BLaER1 treated with 17β-estradiol and CSF1 and Interleukin-3, amounts not matched to agents 10 nM and 100 nM (cell line): ENCODE data around the gene NFKBIE.
"Not testable (repeated sequence)": the region's sequence is repeated elsewhere in the genome, so short reads cannot be mapped to it uniquely, and the experiment has no call there.

ENCODE experiments used
- H3K27ac ChIP-seq, 11 experiments: shearing (Covaris generic); formaldehyde crosslinking; 2 replicates each; pipeline ENCODE4 v1.8.1; 2022
- H3K27me3 ChIP-seq, 11 experiments: shearing (Covaris generic); formaldehyde crosslinking; 2 replicates each; pipeline ENCODE4 v1.8.1; 2022
- H3K36me3 ChIP-seq, 11 experiments: shearing (Covaris generic); formaldehyde crosslinking; 2 replicates each; pipeline ENCODE4 v1.8.1; 2022
- H3K4me1 ChIP-seq, 10 experiments: shearing (Covaris generic); formaldehyde crosslinking; 2 replicates each; pipeline ENCODE4 v1.8.1; 2022
- H3K4me2 ChIP-seq, 11 experiments: shearing (Covaris generic); formaldehyde crosslinking; 2 replicates each; pipeline ENCODE4 v1.8.1; 2022
- H3K4me3 ChIP-seq, 10 experiments: shearing (Covaris generic); formaldehyde crosslinking; 2 replicates each; pipeline ENCODE4 v1.8.1; 2022
- H3K9ac ChIP-seq, 11 experiments: shearing (Covaris generic); formaldehyde crosslinking; 2 replicates each; pipeline ENCODE4 v1.8.1; 2022
- H3K9me3 ChIP-seq, 11 experiments: shearing (Covaris generic); formaldehyde crosslinking; replicated peaks in 1 of 11; 2 replicates each; pipeline ENCODE4 v1.8.1; 2022
- H4K20me1 ChIP-seq, 11 experiments: shearing (Covaris generic); formaldehyde crosslinking; 2 replicates each; pipeline ENCODE4 v1.8.1; 2022
- Cebpa-rat ChIP-seq, 11 experiments: shearing (Covaris generic); IDR thresholded peaks; 2 replicates each; pipeline ENCODE4 v1.8.1; 2022

The NFKBIE gene, protein sequence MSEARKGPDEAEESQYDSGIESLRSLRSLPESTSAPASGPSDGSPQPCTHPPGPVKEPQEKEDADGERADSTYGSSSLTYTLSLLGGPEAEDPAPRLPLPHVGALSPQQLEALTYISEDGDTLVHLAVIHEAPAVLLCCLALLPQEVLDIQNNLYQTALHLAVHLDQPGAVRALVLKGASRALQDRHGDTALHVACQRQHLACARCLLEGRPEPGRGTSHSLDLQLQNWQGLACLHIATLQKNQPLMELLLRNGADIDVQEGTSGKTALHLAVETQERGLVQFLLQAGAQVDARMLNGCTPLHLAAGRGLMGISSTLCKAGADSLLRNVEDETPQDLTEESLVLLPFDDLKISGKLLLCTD

DNA sequence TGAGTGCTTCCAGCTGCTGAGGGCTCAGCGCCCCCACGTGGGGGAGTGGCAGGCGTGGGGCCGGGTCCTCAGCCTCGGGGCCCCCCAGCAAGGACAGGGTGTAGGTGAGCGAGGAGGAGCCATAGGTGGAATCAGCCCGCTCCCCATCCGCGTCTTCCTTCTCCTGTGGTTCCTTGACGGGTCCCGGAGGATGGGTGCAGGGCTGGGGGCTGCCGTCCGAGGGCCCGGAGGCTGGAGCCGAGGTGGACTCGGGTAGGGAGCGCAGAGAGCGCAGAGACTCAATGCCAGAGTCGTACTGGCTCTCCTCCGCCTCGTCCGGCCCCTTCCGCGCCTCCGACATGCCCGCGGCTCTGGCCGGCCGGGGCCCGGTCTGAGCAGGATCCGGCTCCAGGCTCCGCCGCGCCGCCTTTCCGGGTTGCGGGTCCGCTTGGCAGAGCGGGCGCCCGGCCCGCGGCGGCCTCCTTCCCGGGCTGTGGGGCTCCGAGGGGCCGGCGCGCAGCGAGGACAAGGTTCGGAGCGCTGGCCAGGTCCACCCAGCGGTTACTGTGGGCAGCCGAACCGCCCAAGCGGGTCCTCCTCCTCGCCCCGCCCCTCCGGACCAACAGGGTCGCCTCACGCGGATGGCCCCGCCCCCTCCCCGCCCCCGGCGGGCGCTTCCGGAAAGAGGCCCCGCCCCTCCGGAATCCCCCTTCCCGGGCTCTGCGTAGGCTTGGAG lies at the start of gene NFKBIE:
TSS of gene NFKBIE (minus strand) at position 545 of the 715 bp plus-strand sequence. CDS start at position 340, 205 bp downstream.
- peak within 1 kb of the TSS; percentile 76 to 94 (median 91) for H3K27ac ChIP-seq

DNA sequence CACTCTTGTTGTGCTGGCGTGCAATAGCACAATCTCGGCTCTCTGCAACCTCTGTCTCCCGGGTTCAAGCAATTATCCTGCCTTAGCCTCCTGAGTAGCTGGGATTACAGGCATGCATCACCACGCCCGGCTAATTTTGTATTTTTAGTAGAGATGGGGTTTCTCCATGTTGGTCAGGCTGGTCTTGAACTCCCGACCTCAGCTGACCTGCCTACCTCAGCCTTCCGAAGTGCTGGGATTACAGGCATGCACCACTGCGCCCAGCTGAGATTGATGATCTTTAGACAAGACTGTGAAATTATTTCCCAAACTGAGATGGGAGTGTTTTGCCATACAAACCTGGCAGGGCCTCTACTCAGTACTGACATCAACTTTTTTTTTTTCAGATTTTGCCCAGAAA lies 49.3 kb upstream of the NFKBIE start:
- H4K20me1 ChIP-seq, H3K27me3 ChIP-seq, H3K4me3 ChIP-seq, H3K4me2 ChIP-seq, H3K27ac ChIP-seq, H3K9me3 ChIP-seq, H3K9ac ChIP-seq: not testable (repeated sequence)
- peaks cover 9 to 28% (median 12%) of the 10 kb centered on the region in 10 experiments for H3K4me1 ChIP-seq
- H3K36me3 ChIP-seq, result peaks cover 18 to 27% (median 24%) of the 10 kb centered on the region in 11 experiments

More for the DNA sequence above, at the start of gene NFKBIE:
- Histone ChIP-seq H3K4me2 (peak within 1 kb of the TSS; percentile 95 to 100 (median 99)), H3K4me3 (peak within 1 kb of the TSS; percentile 72 to 98 (median 94)), H3K27me3 (peaks cover 21 to 25% (median 22%) of the 10 kb centered on the region in 11 experiments), H3K9me3 (no peaks in the 10 kb centered on the region), H4K20me1 (peaks cover 14 to 65% (median 52%) of the 10 kb centered on the region in 11 experiments; a peak in 21 of 22 replicates), H3K4me1 (peaks cover 57 to 76% (median 66%) of the 10 kb centered on the region in 10 experiments), H3K9ac (peak within 1 kb of the TSS; percentile 82 to 95 (median 91)), H3K36me3 (peaks cover 17 to 32% (median 25%) of the 10 kb centered on the region in 11 experiments)
- no peak for TF ChIP-seq Cebpa-rat (IDR thresholded peaks at IDR 0.05)

DNA sequence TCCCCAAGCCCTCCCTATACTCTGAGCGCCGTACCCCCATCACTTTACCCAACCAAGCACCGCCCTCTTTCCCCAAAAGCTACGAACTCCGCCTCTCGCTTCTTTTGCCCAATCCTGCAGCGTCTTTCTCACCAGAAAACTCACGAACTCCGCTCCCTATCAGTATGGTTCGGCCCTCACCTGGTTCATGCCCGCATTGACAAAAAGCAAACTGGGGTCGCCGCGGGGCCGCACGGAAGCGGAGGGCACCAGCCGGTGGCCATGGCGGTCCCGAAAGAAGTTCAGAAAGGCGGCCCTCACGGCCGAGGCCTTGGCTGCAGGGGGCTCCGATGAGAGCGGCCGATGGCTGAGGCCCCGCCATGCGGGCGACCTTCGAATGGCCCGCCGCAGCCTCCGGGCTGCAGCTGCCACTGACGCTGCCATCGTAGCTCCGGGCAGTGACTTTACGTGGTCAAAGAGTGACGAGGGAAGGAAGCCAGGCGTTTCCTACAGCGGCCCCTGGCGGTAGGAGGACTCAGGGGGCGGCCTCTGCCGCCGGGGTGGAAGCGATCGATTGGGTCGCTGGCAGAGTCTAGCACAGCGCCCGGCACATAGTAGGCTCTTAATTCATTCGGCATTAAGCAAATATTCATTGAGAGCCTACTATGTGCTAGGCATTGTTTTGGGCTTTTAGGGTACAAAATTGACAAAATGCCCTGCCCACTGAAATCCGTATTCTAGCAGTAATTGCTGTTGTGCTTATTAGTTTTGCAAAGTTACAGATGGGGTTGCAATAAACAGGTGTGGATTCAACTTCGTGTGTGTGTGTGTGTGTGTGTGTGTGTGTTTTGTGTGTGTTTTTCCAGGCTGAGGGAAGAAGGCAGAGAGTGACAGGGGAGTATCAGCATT lies 47.8 kb upstream of the NFKBIE start, which contains the start of gene AARS2:
TSS of gene AARS2 (minus strand) at position 447 of the 888 bp plus-strand sequence. CDS start at position 423, 24 bp downstream.
- Histone ChIP-seq H3K27me3 (no peaks in the 10 kb centered on the region), H4K20me1 (peaks cover 0 to 9% (median 0%) of the 10 kb centered on the region in 11 experiments; a peak in 6 of 22 replicates), H3K27ac (peak within 1 kb of the TSS; percentile 63 to 92 (median 88); a peak in 21 of 22 replicates), H3K4me2 (peak within 1 kb of the TSS; percentile 85 to 97 (median 92)), H3K9me3 (no peaks in the 10 kb centered on the region), H3K4me3 (peak within 1 kb of the TSS; percentile 81 to 96 (median 90)), H3K9ac (peak within 1 kb of the TSS; percentile 86 to 94 (median 90)), H3K4me1 (peaks cover 9 to 28% (median 12%) of the 10 kb centered on the region in 10 experiments), H3K36me3 (peaks cover 33 to 42% (median 39%) of the 10 kb centered on the region in 11 experiments)
- TF ChIP-seq Cebpa-rat (IDR thresholded peaks at IDR 0.05), result no peak

DNA sequence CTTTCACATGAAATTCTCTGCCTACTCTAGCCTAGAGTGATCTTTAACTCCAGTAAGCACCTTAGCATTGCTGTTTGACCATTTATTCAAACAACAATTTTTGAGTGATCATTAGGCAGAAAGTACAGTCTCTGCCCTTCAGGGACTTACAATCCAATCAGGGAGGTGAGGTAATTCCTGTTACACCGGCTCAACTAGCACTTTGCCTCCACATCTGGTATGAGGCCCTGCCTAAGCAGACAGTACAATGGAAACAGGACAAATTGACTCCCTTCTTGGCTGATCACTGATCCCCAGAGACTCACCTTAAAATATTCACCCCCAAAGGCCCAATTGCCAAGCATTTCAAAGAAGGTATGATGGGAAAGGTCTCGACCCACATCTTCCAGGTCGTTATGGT lies 46.4 kb upstream of the NFKBIE start:
- H3K4me1 ChIP-seq, result peaks cover 9 to 28% (median 12%) of the 10 kb centered on the region in 10 experiments
- no peak for TF ChIP-seq Cebpa-rat (IDR thresholded peaks at IDR 0.05)
- H3K9ac ChIP-seq, result peak overlapping the region in 10 of 11 experiments; percentile 86 to 94 (median 92); a peak in 16 of 22 replicates
- H3K27ac ChIP-seq, result no peak overlapping the region
- peak overlapping the region; percentile 85 to 97 (median 92) for H3K4me2 ChIP-seq
- H3K9me3 ChIP-seq, result no peaks in the 10 kb centered on the region
- H3K36me3 ChIP-seq, result peaks cover 47 to 56% (median 53%) of the 10 kb centered on the region in 11 experiments
- H3K4me3 ChIP-seq, result peak overlapping the region in 9 of 10 experiments; percentile 81 to 96 (median 90); a peak in 13 of 20 replicates
- H4K20me1 ChIP-seq, result peaks cover 0 to 9% (median 0%) of the 10 kb centered on the region in 11 experiments; a peak in 6 of 22 replicates
- H3K27me3 ChIP-seq, result no peaks in the 10 kb centered on the region

DNA sequence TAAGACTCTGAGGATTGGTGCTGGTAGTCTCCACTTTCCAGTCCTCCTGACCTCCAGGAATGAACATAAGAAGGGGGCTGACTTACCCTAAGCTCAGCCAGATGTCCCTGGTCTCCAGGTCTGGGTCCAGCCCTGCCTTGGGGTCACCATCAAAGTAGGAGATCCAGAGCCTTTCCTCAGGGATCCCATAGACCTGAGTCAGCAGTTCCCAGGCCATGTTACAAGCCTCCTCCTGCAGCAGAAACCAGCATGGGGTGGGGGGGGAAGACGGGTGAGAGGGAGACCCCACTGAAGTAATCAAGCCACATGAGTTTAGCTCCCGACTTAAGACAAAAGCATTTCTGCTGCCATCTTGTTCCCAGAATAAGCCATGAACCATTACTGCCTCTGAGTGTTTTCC lies 46.0 kb upstream of the NFKBIE start:
- peaks cover 9 to 25% (median 12%) of the 10 kb centered on the region in 10 experiments for H3K4me1 ChIP-seq
- H3K9me3 ChIP-seq, result no peaks in the 10 kb centered on the region
- H3K4me3 ChIP-seq, result no peak overlapping the region
- peaks cover 51 to 60% (median 58%) of the 10 kb centered on the region in 11 experiments for H3K36me3 ChIP-seq
- H3K4me2 ChIP-seq, result peak overlapping the region in 6 of 11 experiments; percentile 85 to 96 (median 92); a peak in 8 of 22 replicates
- TF ChIP-seq Cebpa-rat (IDR thresholded peaks at IDR 0.05), result no peak
- no peaks in the 10 kb centered on the region for H3K27me3 ChIP-seq
- no peak overlapping the region for H3K27ac ChIP-seq
- peaks cover 0 to 9% (median 0%) of the 10 kb centered on the region in 11 experiments; a peak in 6 of 22 replicates for H4K20me1 ChIP-seq
- 0 out of 22 replicates have a peak overlapping the region, but pooled peaks of 2 of the 11 experiments have one; percentile 93 to 94 for H3K9ac ChIP-seq

DNA sequence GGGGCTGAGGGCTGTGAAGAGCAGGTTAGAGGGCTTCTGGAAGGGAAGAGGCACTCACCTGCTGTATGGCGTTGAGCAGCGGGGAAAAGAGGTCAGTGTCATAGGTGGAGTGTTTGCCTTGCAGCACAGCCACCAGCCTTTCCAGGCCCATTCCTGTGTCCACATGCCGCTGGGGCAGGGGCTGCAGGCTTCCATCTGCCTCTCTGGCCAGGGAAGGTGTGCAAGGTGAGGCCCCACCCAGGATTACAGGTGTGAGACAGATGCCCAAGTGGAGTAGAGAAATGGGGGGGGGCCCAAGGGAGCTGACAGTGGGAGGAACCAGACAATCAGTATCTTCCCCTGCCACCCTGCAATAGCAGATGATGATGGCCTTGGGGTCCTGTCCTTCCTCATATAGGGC lies 44.9 kb upstream of the NFKBIE start:
- no peak overlapping the region for H3K4me3 ChIP-seq
- no peak overlapping the region for H3K4me2 ChIP-seq
- no peaks in the 10 kb centered on the region for H3K9me3 ChIP-seq
- H3K36me3 ChIP-seq, result peaks cover 62 to 71% (median 68%) of the 10 kb centered on the region in 11 experiments
- H3K9ac ChIP-seq, result no peak overlapping the region
- TF ChIP-seq Cebpa-rat (IDR thresholded peaks at IDR 0.05), result no peak
- H3K27me3 ChIP-seq, result no peaks in the 10 kb centered on the region
- H3K4me1 ChIP-seq, result peaks cover 9 to 16% (median 12%) of the 10 kb centered on the region in 10 experiments
- no peak overlapping the region for H3K27ac ChIP-seq
- H4K20me1 ChIP-seq, result peaks cover 0 to 14% (median 0%) of the 10 kb centered on the region in 11 experiments; a peak in 6 of 22 replicates

DNA sequence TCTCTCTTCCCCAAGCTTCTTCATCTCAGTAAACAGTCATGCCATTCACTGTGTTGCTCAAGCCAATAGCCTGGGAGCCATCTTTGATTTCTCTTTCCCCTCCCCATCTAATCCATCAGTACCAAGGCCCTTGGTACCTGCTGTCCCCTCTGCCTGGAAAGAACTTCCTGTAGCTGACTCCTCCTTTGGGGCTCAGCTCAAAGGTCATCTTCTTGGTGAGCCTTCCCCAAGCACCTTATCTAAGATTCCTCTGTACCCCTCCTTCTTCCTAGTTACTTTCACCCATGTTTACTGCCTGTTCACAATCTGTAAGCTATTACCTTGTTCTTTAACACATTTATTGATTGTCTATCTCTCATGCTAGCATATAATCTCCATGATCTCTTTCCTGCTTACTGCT lies 44.3 kb upstream of the NFKBIE start:
- Histone ChIP-seq H3K9me3 (no peaks in the 10 kb centered on the region), H3K4me1 (peaks cover 9 to 16% (median 11%) of the 10 kb centered on the region in 10 experiments), H3K4me3 (no peak overlapping the region), H3K27me3 (no peaks in the 10 kb centered on the region), H3K36me3 (peaks cover 68 to 77% (median 74%) of the 10 kb centered on the region in 11 experiments), H3K27ac (no peak overlapping the region), H3K4me2 (no peak overlapping the region), H4K20me1 (peaks cover 0 to 14% (median 0%) of the 10 kb centered on the region in 11 experiments; a peak in 6 of 22 replicates), H3K9ac (no peak overlapping the region)
- no peak for TF ChIP-seq Cebpa-rat (IDR thresholded peaks at IDR 0.05)

DNA sequence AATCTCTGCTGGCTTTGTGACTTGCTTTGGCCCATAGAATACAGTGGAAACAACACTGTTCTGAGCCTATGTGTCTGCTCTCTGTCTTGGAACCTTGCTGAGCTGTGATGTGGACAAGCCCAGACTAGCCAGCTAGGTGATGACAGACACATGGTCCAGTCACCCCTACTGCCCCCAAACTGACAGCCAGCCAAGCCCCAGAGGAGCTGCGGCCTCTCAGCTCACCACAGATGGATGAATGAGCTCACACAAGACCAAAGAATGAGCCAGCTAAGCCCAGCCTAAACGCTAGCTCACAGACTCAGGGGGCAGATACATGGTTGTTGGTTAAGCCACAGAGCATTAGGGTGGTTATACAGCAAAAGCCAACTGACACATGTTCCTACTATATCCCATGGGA lies 43.7 kb upstream of the NFKBIE start:
- TF ChIP-seq Cebpa-rat (IDR thresholded peaks at IDR 0.05), result no peak
- Histone ChIP-seq H3K27me3 (no peaks in the 10 kb centered on the region), H3K4me3 (no peak overlapping the region), H4K20me1 (peaks cover 0 to 19% (median 4%) of the 10 kb centered on the region in 11 experiments; a peak in 10 of 22 replicates), H3K4me1 (peaks cover 9 to 16% (median 11%) of the 10 kb centered on the region in 10 experiments), H3K36me3 (peaks cover 73 to 82% (median 79%) of the 10 kb centered on the region in 11 experiments), H3K9ac (peak overlapping the region in 1 of 11 experiments; percentile 9; a peak in 1 of 22 replicates), H3K27ac (no peak overlapping the region), H3K4me2 (no peak overlapping the region), H3K9me3 (no peaks in the 10 kb centered on the region)
